Prostate gland (tissue), 2 donors: Measurements from ENCODE around the gene JMJD7.

Source experiments
- CTCF ChIP-seq, 4 experiments: fragments of 200-600 bp in 2 of 4; fragments of 450-650 bp in 2 of 4; sonication (generic) in 2 of 4; IDR thresholded peaks; 1 replicate in 3 of 4; 2 replicates in 1 of 4; pipeline ENCODE4 v1.5.1; 2016 to 2019; ENCODE audit warnings: antibody characterized with exemption in 4 of 4, mild to moderate bottlenecking in 2 of 4, moderate library complexity in 2 of 4
- POLR2A ChIP-seq: fragments of 450-650 bp; IDR thresholded peaks from one replicate; pipeline ENCODE4 v1.6.1; 2016; ENCODE audit warnings: antibody characterized with exemption, mild to moderate bottlenecking
- POLR2AphosphoS5 ChIP-seq: sonication (generic); formaldehyde crosslinking; IDR thresholded peaks from one replicate; pipeline ENCODE4 v1.6.1; 2017; ENCODE audit warnings: antibody characterized with exemption

- TF ChIP-seq POLR2A (no peak), POLR2AphosphoS5 (no peak), CTCF (IDR thresholded peaks at IDR 0.05) (no peak)
These were observed 15.0 kb upstream of the JMJD7 start for GRCh38 chr15:41812820-41813375.
